GM19023 (cell line): Measurements from ENCODE around the gene ARMCX2.
"Not testable (repeated sequence)": the region's sequence is repeated elsewhere in the genome, so short reads cannot be mapped to it uniquely, and the experiment has no call there.

ENCODE experiments used
- ATAC-seq: cut with Tn5 transposase; IDR thresholded peaks from one replicate; pipeline ENCODE4 v1.9.1; 2021; ENCODE audit warnings: mild to moderate bottlenecking, moderate library complexity; ENCODE audit not compliant: unreplicated experiment

Gene ARMCX2

GRCh38 chrX:101659601-101660063 lies at the start of gene ARMCX2:
Gene ARMCX2, minus strand, starts transcription at chrX:101659850. Its CDS starts 2,262 bp downstream, at chrX:101657588.
- peak; percentile 49 for ATAC-seq

GRCh38 chrX:101709384-101709783 lies 49.7 kb upstream of the ARMCX2 start:
- ATAC-seq, result no peak

- no peak for ATAC-seq
These were observed 48.5 kb upstream of the ARMCX2 start for GRCh38 chrX:101708163-101708562.

- peak; percentile 71 for ATAC-seq
These were observed 33.8 kb upstream of the ARMCX2 start for GRCh38 chrX:101693476-101693875.

- no peak for ATAC-seq
These were observed 32.2 kb upstream of the ARMCX2 start for GRCh38 chrX:101691835-101692234.

GRCh38 chrX:101686574-101686973 lies 26.9 kb upstream of the ARMCX2 start:
- no peak for ATAC-seq

GRCh38 chrX:101685923-101686322 lies 26.3 kb upstream of the ARMCX2 start:
- ATAC-seq, result no peak

- no peak for ATAC-seq
These were observed 23.1 kb upstream of the ARMCX2 start for GRCh38 chrX:101682723-101683122.

GRCh38 chrX:101677028-101677427 lies 17.4 kb upstream of the ARMCX2 start:
- ATAC-seq, result peak; percentile 58

GRCh38 chrX:101676571-101676970 lies 16.9 kb upstream of the ARMCX2 start:
- peak; percentile 30 for ATAC-seq

- ATAC-seq, result no peak
These were observed 8.5 kb upstream of the ARMCX2 start for GRCh38 chrX:101668143-101668542.

- ATAC-seq, result peak; percentile 77
These were observed 774 bp downstream of the ARMCX2 start for GRCh38 chrX:101658661-101659491.

- ATAC-seq, result no peak
These were observed 2.2 kb downstream of the ARMCX2 start for GRCh38 chrX:101657495-101657894.

GRCh38 chrX:101656817-101657216 lies 2.8 kb downstream of the ARMCX2 start:
- no peak for ATAC-seq

GRCh38 chrX:101655534-101655933 lies 4.1 kb downstream of the ARMCX2 start:
- ATAC-seq, result no peak

- not testable (repeated sequence) for ATAC-seq
These were observed 11.9 kb downstream of the ARMCX2 start for GRCh38 chrX:101647716-101648115.

- no peak for ATAC-seq
These were observed 17.6 kb downstream of the ARMCX2 start for GRCh38 chrX:101642093-101642492.

GRCh38 chrX:101639583-101639982 lies 20.1 kb downstream of the ARMCX2 start:
- no peak for ATAC-seq

GRCh38 chrX:101619364-101619763 lies 40.3 kb downstream of the ARMCX2 start:
- no peak for ATAC-seq

GRCh38 chrX:101617211-101618191 lies 42.1 kb downstream of the ARMCX2 start, which contains the start of gene ARMCX6:
Gene ARMCX6, minus strand, starts transcription at chrX:101618000. Its CDS starts 1,380 bp downstream, at chrX:101616620.
- ATAC-seq, result peak; percentile 93

GRCh38 chrX:101605728-101606127 lies 53.9 kb downstream of the ARMCX2 start:
- ATAC-seq, result no peak
